ENCODE results near the gene ZBTB3. TPM values are rescaled to one million over a fixed set of nuclear protein-coding genes. Genes with fewer than 3 reads are reported as not detected.
"Not testable (repeated sequence)": the region's sequence is repeated elsewhere in the genome, so short reads cannot be mapped to it uniquely, and the experiment has no call there.

ZBTB3 gene
- total RNA-seq, 2 experiments from 2014 or later, result 9.8 to 11.8 TPM

DNA sequence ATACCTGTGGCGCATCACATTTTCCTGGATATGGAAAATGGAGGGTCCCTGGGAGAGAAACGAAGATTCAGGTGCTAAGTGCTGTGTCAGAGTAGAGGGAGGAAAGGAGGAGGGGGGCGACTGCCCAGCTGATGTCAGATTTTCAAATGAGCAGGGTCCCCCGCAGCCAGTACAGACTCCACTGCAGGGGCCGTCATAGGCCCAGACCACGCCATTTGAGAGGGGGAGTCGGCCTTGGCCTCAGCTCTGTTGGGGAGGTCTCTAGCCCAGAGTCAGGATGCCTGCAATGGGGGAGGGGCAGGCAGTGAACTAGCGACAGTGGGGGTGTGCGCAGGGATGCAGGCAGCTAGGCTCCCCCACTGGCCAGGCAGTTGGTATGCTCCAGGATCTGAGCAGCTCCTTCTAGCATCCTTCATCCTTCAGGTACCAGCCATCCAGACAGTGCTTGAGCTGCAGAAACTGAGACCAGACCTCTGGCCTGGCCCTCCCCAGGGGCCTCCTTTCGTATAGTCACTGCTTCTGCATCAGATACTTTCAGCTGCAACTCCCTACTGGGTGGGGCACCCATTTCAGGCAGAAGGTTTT lies 46.6 kb downstream of the ZBTB3 start, which contains the start of the genes BSCL2 and GNG3:
Gene BSCL2 (minus strand): TSS at position 148 of the 585 bp plus-strand sequence. CDS start 229 bp downstream, outside the sequence.
Gene GNG3 (plus strand): TSS at position 400 of the 585 bp plus-strand sequence. CDS start 620 bp downstream, outside the sequence.
- ChIA-PET CTCF (interaction anchor here (0.6 to 2.9 kb wide), 9 partner anchors 13 to 312 kb away, joined by 3 to 13 read pairs (median 5); partner anchors contain the start of genes HNRNPUL2, ROM1, TMEM179B and TTC9C), POLR2A (interaction anchor here (0.9 to 6.3 kb wide), 16 partner anchors 8 to 174 kb away, joined by 3 to 41 read pairs (median 5); partner anchors contain the start of genes HNRNPUL2, INTS5, LBHD1 and MTA2)
- peak within 1 kb of the TSS; percentile 99 for H3K27ac Mint-ChIP-seq
- H3K36me3 Mint-ChIP-seq (ENCODE audit: low read depth), result peaks cover 42% of the 10 kb centered on the region
- peaks cover 47% of the 10 kb centered on the region for H3K4me1 Mint-ChIP-seq (ENCODE audit: low read depth)
- intact Hi-C loops (cut with micrococcal nuclease), result no loop called here
- ATAC-seq, result no peak
- H3K9me3 Mint-ChIP-seq, result no peaks in the 10 kb centered on the region
- no peaks in the 10 kb centered on the region for H3K27me3 Mint-ChIP-seq
- DNase-seq, result peak; percentile 21
- TF ChIP-seq, protein P1, sequence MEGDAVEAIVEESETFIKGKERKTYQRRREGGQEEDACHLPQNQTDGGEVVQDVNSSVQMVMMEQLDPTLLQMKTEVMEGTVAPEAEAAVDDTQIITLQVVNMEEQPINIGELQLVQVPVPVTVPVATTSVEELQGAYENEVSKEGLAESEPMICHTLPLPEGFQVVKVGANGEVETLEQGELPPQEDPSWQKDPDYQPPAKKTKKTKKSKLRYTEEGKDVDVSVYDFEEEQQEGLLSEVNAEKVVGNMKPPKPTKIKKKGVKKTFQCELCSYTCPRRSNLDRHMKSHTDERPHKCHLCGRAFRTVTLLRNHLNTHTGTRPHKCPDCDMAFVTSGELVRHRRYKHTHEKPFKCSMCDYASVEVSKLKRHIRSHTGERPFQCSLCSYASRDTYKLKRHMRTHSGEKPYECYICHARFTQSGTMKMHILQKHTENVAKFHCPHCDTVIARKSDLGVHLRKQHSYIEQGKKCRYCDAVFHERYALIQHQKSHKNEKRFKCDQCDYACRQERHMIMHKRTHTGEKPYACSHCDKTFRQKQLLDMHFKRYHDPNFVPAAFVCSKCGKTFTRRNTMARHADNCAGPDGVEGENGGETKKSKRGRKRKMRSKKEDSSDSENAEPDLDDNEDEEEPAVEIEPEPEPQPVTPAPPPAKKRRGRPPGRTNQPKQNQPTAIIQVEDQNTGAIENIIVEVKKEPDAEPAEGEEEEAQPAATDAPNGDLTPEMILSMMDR (IDR thresholded peaks at IDR 0.05), result no peak
- H3K4me3 Mint-ChIP-seq, result peak within 1 kb of the TSS; percentile 91

GRCh38 chr11:62706850-62707247 lies 47.1 kb downstream of the ZBTB3 start:
- ChIA-PET CTCF (interaction anchor here (1.2 to 2.9 kb wide), 6 partner anchors 12 to 282 kb away, joined by 3 to 12 read pairs (median 7); partner anchors contain the start of genes ROM1, TMEM179B and ZBTB3), POLR2A (interaction anchor here (0.9 to 6.3 kb wide), 15 partner anchors 8 to 154 kb away, joined by 3 to 41 read pairs (median 5); partner anchors contain the start of genes HNRNPUL2, INTS5, LBHD1 and TTC9C)
- Mint-ChIP-seq H3K4me3 (peak overlapping the region; percentile 84), H3K36me3 (ENCODE audit: low read depth) (peaks cover 42% of the 10 kb centered on the region), H3K4me1 (ENCODE audit: low read depth) (peaks cover 45% of the 10 kb centered on the region), H3K27ac (peak overlapping the region; percentile 7), H3K9me3 (no peaks in the 10 kb centered on the region), H3K27me3 (no peaks in the 10 kb centered on the region)
- DNase-seq (no peak), ATAC-seq (no peak)
- intact Hi-C loops (cut with micrococcal nuclease), result no loop called here
- TF ChIP-seq, protein P1 (IDR thresholded peaks at IDR 0.05), result no peak

- ChIA-PET CTCF (interaction anchor here (0.7 to 2.9 kb wide), 8 partner anchors 12 to 282 kb away, joined by 3 to 12 read pairs (median 5); partner anchors contain the start of genes C11orf98, CSKMT, TMEM179B and ZBTB3), POLR2A (interaction anchor here (0.7 to 6.3 kb wide), 17 partner anchors 9 to 175 kb away, joined by 3 to 41 read pairs (median 4); partner anchors contain the start of genes INTS5, LBHD1, SLC3A2 and TMEM223)
- TF ChIP-seq, protein P1 (IDR thresholded peaks at IDR 0.05), result no peak
- Mint-ChIP-seq H3K4me1 (ENCODE audit: low read depth) (peaks cover 43% of the 10 kb centered on the region), H3K36me3 (ENCODE audit: low read depth) (peaks cover 45% of the 10 kb centered on the region), H3K9me3 (no peaks in the 10 kb centered on the region), H3K27ac (peak overlapping the region; percentile 77), H3K4me3 (peak overlapping the region; percentile 84), H3K27me3 (no peaks in the 10 kb centered on the region)
- ATAC-seq (peak; percentile 77), DNase-seq (peak; percentile 97)
- intact Hi-C loops (cut with micrococcal nuclease), result no loop called here
These were observed 47.8 kb downstream of the ZBTB3 start for GRCh38 chr11:62705880-62706849.

GRCh38 chr11:62705413-62705812 lies 48.5 kb downstream of the ZBTB3 start:
- DNase-seq, result no peak
- Mint-ChIP-seq H3K4me3 (peak overlapping the region; percentile 84), H3K36me3 (ENCODE audit: low read depth) (peaks cover 39% of the 10 kb centered on the region), H3K4me1 (ENCODE audit: low read depth) (peaks cover 39% of the 10 kb centered on the region), H3K27ac (peak overlapping the region; percentile 77), H3K9me3 (no peaks in the 10 kb centered on the region), H3K27me3 (no peaks in the 10 kb centered on the region)
- intact Hi-C loops (cut with micrococcal nuclease), result no loop called here
- TF ChIP-seq, protein P1 (IDR thresholded peaks at IDR 0.05), result no peak
- ChIA-PET CTCF (interaction anchor here (0.9 to 2.9 kb wide), 7 partner anchors 11 to 281 kb away, joined by 3 to 12 read pairs (median 7); partner anchors contain the start of genes C11orf98, CSKMT and TMEM179B), POLR2A (interaction anchor here (0.7 to 6.3 kb wide), 14 partner anchors 8 to 176 kb away, joined by 3 to 41 read pairs (median 4); partner anchors contain the start of genes LBHD1, SLC3A2, TMEM223 and TUT1)
- ATAC-seq, result no peak

DNA sequence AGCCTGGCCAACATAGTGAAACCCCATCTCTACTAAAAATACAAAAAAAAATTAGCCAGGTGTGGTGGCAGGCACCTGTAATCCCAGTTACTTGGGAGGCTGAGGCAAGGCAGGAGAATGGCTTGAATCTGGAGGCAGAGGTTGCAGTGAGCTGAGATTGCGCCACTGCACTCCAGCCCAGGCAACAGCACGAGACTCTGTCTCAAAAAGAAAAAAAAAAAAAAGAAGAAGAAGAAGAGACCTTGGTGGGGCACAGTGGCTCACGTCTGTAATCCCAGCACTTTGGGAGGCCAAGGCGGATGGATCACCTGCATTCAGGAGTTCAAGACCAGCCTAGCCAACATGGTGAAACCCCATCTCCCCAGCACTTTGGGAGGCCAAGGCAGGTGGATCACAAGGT lies 50.0 kb downstream of the ZBTB3 start:
- H3K9me3 Mint-ChIP-seq; H3K27ac Mint-ChIP-seq; H3K4me3 Mint-ChIP-seq; ATAC-seq; DNase-seq; H3K27me3 Mint-ChIP-seq; intact Hi-C loops (cut with micrococcal nuclease): not testable (repeated sequence)
- ChIA-PET CTCF (interaction anchor here (0.6 to 2.5 kb wide), 2 partner anchors 10 to 24 kb away, joined by 3 to 16 read pairs; no protein-coding TSS in a partner anchor), POLR2A (interaction anchor here (1.4 to 1.8 kb wide), 2 partner anchors 40 to 137 kb away, joined by 4 to 5 read pairs; partner anchors contain the start of gene C11orf98)
- H3K36me3 Mint-ChIP-seq (ENCODE audit: low read depth), result peaks cover 32% of the 10 kb centered on the region
- H3K4me1 Mint-ChIP-seq (ENCODE audit: low read depth), result peaks cover 32% of the 10 kb centered on the region

Data from activated CD8-positive, alpha-beta T cell treated with anti-CD3 and anti-CD28 coated beads for 36 hours (primary cell).